GM23338 (cell line): Measurements from ENCODE around the gene TBC1D16. TPM values are rescaled to one million over a fixed set of nuclear protein-coding genes. Genes with fewer than 3 reads are reported as not detected.

Source experiments
- ATAC-seq: fragments of 200-7000 bp; cut with Tn5 transposase; 3 replicates; pipeline ENCODE4 v1.9.1; 2020
- DNase-seq: peaks from one replicate; pipeline ENCODE4 v3.0.0-alpha.2; 2015; ENCODE audit warnings: low spot score
- H2AFZ ChIP-seq: fragments of 200-600 bp; sonication (generic); 2 replicates; pipeline ENCODE4 v1.8.0; 2016; ENCODE audit warnings: antibody characterized with exemption, mild to moderate bottlenecking, moderate library complexity
- H3F3A ChIP-seq: fragments of 200-600 bp; sonication (generic); replicated peaks from 2 replicates; pipeline ENCODE4 v1.8.0; 2017; ENCODE audit warnings: antibody characterized with exemption, mixed run types, low read depth
- H3K27ac ChIP-seq: fragments of 200-600 bp; sonication (generic); 2 replicates; pipeline ENCODE4 v1.6.1; 2016; ENCODE audit warnings: low read depth
- H3K27me3 ChIP-seq: fragments of 200-600 bp; sonication (generic); 2 replicates; pipeline ENCODE4 v1.8.0; 2016; ENCODE audit warnings: mild to moderate bottlenecking, mixed run types, moderate library complexity; ENCODE audit not compliant: insufficient read depth
- H3K36me3 ChIP-seq: fragments of 200-600 bp; sonication (generic); 2 replicates; pipeline ENCODE4 v1.8.0; 2016; ENCODE audit warnings: mild to moderate bottlenecking; ENCODE audit not compliant: insufficient read depth
- H3K4me1 ChIP-seq: fragments of 200-600 bp; sonication (generic); 2 replicates; pipeline ENCODE4 v1.8.0; 2016; ENCODE audit warnings: mild to moderate bottlenecking, moderate library complexity; ENCODE audit not compliant: insufficient read depth
- H3K4me2 ChIP-seq: fragments of 200-600 bp; sonication (generic); 2 replicates; pipeline ENCODE4 v1.7.1; 2017; ENCODE audit warnings: mixed run types
- H3K4me3 ChIP-seq: fragments of 200-600 bp; sonication (generic); 2 replicates; pipeline ENCODE4 v1.6.1; 2016; ENCODE audit warnings: mixed run types
- H3K79me2 ChIP-seq: fragments of 200-600 bp; sonication (generic); replicated peaks from 2 replicates; pipeline ENCODE4 v1.8.0; 2017; ENCODE audit warnings: mild to moderate bottlenecking; ENCODE audit not compliant: insufficient read depth
- H3K9me2 ChIP-seq: fragments of 200-600 bp; sonication (generic); 2 replicates; pipeline ENCODE4 v1.8.0; 2017; ENCODE audit not compliant: insufficient read depth
- H4K20me1 ChIP-seq: fragments of 200-600 bp; sonication (generic); replicated peaks from 2 replicates; pipeline ENCODE4 v1.8.0; 2017; ENCODE audit warnings: mild to moderate bottlenecking; ENCODE audit not compliant: insufficient read depth
- H3K27ac Mint-ChIP-seq: 2 replicates; pipeline ENCODE4 v1.8.0; 2020; ENCODE audit warnings: inconsistent platforms, mild to moderate bottlenecking, moderate library complexity, mixed read lengths
- H3K27me3 Mint-ChIP-seq: 3 replicates; pipeline ENCODE4 v1.8.0; 2022; ENCODE audit warnings: low read depth, mild to moderate bottlenecking, moderate library complexity, mixed read lengths, inconsistent platforms; ENCODE audit not compliant: insufficient read depth, poor library complexity
- H3K36me3 Mint-ChIP-seq: 3 replicates; pipeline ENCODE4 v1.8.0; 2021; ENCODE audit warnings: low read depth, mild to moderate bottlenecking, inconsistent platforms, moderate library complexity, mixed read lengths
- H3K4me1 Mint-ChIP-seq: 3 replicates; pipeline ENCODE4 v1.8.0; 2020; ENCODE audit warnings: mild to moderate bottlenecking, inconsistent platforms, mixed read lengths
- H3K4me3 Mint-ChIP-seq: 3 replicates; pipeline ENCODE4 v1.8.0; 2021; ENCODE audit warnings: moderate library complexity, mild to moderate bottlenecking, inconsistent platforms, mixed read lengths
- H3K9me3 Mint-ChIP-seq: 3 replicates; pipeline ENCODE4 v1.8.0; 2020; ENCODE audit warnings: moderate library complexity, mild to moderate bottlenecking, inconsistent platforms, mixed read lengths
- CREB1 ChIP-seq: fragments of 250-450 bp; sonication (Bioruptor Pico); IDR thresholded peaks from 2 replicates; pipeline ENCODE4 v1.5.0; 2020; ENCODE audit warnings: low read depth, mild to moderate bottlenecking, moderate library complexity
- EZH2 ChIP-seq: fragments of 200-600 bp; sonication (generic); IDR thresholded peaks from one replicate; pipeline ENCODE4 v1.8.0; 2017; ENCODE audit warnings: antibody characterized with exemption, mild to moderate bottlenecking, low read depth; ENCODE audit not compliant: unreplicated experiment
- EZH2phosphoT487 ChIP-seq: fragments of 200-600 bp; sonication (generic); IDR thresholded peaks from one replicate; pipeline ENCODE4 v1.8.1; 2018; ENCODE audit warnings: antibody characterized with exemption; ENCODE audit not compliant: unreplicated experiment
- JUNB ChIP-seq: IDR thresholded peaks from one replicate; pipeline ENCODE4 v1.6.1; 2016; ENCODE audit warnings: antibody characterized with exemption; ENCODE audit not compliant: unreplicated experiment
- NANOG ChIP-seq: IDR thresholded peaks from 2 replicates; pipeline ENCODE4 v1.6.1; 2016; ENCODE audit warnings: antibody characterized with exemption, borderline replicate concordance
- POLR2AphosphoS5 ChIP-seq: IDR thresholded peaks from 2 replicates; pipeline ENCODE4 v1.6.1; 2016; ENCODE audit warnings: antibody characterized with exemption, low read depth
- STAT1 ChIP-seq: IDR thresholded peaks from one replicate; pipeline ENCODE4 v1.6.1; 2016; ENCODE audit warnings: antibody characterized with exemption; ENCODE audit not compliant: unreplicated experiment
- ZNF114 ChIP-seq: fragments of 250-450 bp; sonication (Bioruptor Pico); IDR thresholded peaks from 2 replicates; pipeline ENCODE4 v1.5.0; 2020; ENCODE audit warnings: mild to moderate bottlenecking, moderate library complexity
- ZNF331 ChIP-seq: fragments of 250-450 bp; sonication (Bioruptor Pico); IDR thresholded peaks from 2 replicates; pipeline ENCODE4 v1.5.0; 2020; ENCODE audit warnings: low read depth, mild to moderate bottlenecking, moderate library complexity
- polyA plus RNA-seq: library from polyadenylated mRNA; unstranded; fragments of >200 nt; fragmentation: Nextera tagmentation; extraction: Ambion mirVana; gene quantifications from 2 replicates; pipeline ENCODE4 v1.2.1, GENCODE V29; 2016
- total RNA-seq: library from RNA; depleted of rRNA; stranded (reverse); fragments of >200 nt; shearing (Covaris generic); gene quantifications from 2 replicates; pipeline ENCODE4 v1.2.3, GENCODE V29; 2014
- TF ChIP-seq, protein P1 (sequence below): IDR thresholded peaks from one replicate; pipeline ENCODE4 v1.6.1; 2018; ENCODE audit warnings: antibody characterized with exemption; ENCODE audit not compliant: unreplicated experiment
- TF ChIP-seq, protein P2 (sequence below): IDR thresholded peaks from 2 replicates; pipeline ENCODE4 v1.6.1; 2016; ENCODE audit warnings: antibody characterized with exemption
- TF ChIP-seq, protein P3 (sequence below), 2 experiments: fragments of 200-600 bp in 1 of 2; sonication (generic) in 1 of 2; conservative IDR thresholded peaks; 2 replicates each; pipeline versions ENCODE4 v1.5.1 to v1.6.1; 2016 to 2017; ENCODE audit warnings: antibody characterized with exemption in 2 of 2, low read depth in 2 of 2, mild to moderate bottlenecking in 2 of 2, moderate library complexity in 1 of 2

TBC1D16 gene
- total and polyA plus RNA-seq, 2 experiments from 2014 or later = 16.7 to 104 TPM

DNA sequence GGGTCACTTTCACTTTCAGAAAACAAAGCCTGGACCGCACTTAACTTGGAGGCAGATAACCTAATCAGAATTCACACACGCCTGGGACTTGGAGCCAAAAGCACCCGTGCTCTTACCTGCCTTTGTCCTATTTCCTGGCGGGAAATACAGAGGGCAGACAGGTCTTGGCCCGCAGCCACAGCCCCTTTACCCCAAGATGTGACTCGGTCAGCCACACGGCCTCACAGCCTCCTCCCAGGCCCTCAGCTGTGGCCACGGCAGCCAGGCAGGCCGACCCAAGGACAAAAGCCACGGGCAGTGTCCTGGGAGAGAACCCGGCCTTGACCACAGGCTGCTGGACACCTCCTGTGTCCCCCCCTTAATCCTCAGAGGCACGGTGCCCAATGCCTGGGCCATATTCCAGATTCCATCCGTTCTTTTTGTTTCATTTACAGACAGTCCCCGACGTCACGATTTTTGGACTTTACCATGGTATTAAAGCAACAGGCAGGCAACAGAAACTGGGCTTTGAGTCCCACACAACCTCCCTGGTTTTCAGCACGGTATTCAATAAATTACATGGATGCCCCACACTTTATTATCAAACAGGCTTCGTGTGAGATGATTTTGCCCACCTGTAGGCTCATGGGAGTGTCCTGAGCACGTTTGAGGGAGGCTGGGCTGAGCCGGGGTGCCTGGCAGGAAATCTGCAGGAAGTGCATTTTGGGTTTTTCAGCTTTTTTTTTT is 35.6 kb upstream of the TBC1D16 start:
- no peaks in the 10 kb centered on the region for H3K36me3 ChIP-seq
- TF ChIP-seq STAT1 = no peak
- no peak for TF ChIP-seq ZNF114
- TF ChIP-seq JUNB = no peak
- TF ChIP-seq, protein P1, sequence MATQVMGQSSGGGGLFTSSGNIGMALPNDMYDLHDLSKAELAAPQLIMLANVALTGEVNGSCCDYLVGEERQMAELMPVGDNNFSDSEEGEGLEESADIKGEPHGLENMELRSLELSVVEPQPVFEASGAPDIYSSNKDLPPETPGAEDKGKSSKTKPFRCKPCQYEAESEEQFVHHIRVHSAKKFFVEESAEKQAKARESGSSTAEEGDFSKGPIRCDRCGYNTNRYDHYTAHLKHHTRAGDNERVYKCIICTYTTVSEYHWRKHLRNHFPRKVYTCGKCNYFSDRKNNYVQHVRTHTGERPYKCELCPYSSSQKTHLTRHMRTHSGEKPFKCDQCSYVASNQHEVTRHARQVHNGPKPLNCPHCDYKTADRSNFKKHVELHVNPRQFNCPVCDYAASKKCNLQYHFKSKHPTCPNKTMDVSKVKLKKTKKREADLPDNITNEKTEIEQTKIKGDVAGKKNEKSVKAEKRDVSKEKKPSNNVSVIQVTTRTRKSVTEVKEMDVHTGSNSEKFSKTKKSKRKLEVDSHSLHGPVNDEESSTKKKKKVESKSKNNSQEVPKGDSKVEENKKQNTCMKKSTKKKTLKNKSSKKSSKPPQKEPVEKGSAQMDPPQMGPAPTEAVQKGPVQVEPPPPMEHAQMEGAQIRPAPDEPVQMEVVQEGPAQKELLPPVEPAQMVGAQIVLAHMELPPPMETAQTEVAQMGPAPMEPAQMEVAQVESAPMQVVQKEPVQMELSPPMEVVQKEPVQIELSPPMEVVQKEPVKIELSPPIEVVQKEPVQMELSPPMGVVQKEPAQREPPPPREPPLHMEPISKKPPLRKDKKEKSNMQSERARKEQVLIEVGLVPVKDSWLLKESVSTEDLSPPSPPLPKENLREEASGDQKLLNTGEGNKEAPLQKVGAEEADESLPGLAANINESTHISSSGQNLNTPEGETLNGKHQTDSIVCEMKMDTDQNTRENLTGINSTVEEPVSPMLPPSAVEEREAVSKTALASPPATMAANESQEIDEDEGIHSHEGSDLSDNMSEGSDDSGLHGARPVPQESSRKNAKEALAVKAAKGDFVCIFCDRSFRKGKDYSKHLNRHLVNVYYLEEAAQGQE = no peak
- TF ChIP-seq CREB1 (CRISPR knock-in tag) = no peak
- no peak for TF ChIP-seq ZNF331 (CRISPR knock-in tag)
- TF ChIP-seq POLR2AphosphoS5 = no peak
- no peak for TF ChIP-seq NANOG
- TF ChIP-seq EZH2phosphoT487 = no peak
- TF ChIP-seq, protein P2, sequence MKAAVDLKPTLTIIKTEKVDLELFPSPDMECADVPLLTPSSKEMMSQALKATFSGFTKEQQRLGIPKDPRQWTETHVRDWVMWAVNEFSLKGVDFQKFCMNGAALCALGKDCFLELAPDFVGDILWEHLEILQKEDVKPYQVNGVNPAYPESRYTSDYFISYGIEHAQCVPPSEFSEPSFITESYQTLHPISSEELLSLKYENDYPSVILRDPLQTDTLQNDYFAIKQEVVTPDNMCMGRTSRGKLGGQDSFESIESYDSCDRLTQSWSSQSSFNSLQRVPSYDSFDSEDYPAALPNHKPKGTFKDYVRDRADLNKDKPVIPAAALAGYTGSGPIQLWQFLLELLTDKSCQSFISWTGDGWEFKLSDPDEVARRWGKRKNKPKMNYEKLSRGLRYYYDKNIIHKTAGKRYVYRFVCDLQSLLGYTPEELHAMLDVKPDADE = no peak
- TF ChIP-seq, protein P3, sequence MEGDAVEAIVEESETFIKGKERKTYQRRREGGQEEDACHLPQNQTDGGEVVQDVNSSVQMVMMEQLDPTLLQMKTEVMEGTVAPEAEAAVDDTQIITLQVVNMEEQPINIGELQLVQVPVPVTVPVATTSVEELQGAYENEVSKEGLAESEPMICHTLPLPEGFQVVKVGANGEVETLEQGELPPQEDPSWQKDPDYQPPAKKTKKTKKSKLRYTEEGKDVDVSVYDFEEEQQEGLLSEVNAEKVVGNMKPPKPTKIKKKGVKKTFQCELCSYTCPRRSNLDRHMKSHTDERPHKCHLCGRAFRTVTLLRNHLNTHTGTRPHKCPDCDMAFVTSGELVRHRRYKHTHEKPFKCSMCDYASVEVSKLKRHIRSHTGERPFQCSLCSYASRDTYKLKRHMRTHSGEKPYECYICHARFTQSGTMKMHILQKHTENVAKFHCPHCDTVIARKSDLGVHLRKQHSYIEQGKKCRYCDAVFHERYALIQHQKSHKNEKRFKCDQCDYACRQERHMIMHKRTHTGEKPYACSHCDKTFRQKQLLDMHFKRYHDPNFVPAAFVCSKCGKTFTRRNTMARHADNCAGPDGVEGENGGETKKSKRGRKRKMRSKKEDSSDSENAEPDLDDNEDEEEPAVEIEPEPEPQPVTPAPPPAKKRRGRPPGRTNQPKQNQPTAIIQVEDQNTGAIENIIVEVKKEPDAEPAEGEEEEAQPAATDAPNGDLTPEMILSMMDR (conservative IDR thresholded peaks at IDR 0.05; ENCODE audit: low read depth in 2 of 2) = no peak
- no peak for TF ChIP-seq EZH2
- H3F3A ChIP-seq = peaks cover 1% of the 10 kb centered on the region; the same call in 1 of the 2 replicates
- DNase-seq (no peak), ATAC-seq (no peak)
- Mint-ChIP-seq H3K27me3 (no peaks in the 10 kb centered on the region), H3K4me1 (peaks cover 13% of the 10 kb centered on the region), H3K4me3 (no peak overlapping the region), H3K36me3 (no peaks in the 10 kb centered on the region), H3K9me3 (no peaks in the 10 kb centered on the region), H3K27ac (no peak overlapping the region)
- H3K27me3 ChIP-seq = no peaks in the 10 kb centered on the region
- H3K4me3 ChIP-seq = no peak overlapping the region
- H3K79me2 ChIP-seq = no peaks in the 10 kb centered on the region
- H3K4me2 ChIP-seq = no peak overlapping the region
- no peaks in the 10 kb centered on the region for H4K20me1 ChIP-seq
- no peak overlapping the region for H2AFZ ChIP-seq
- H3K27ac ChIP-seq = no peak overlapping the region
- 0 out of 2 replicates have a peak, but pooled peaks cover 3% of the 10 kb centered on the region for H3K4me1 ChIP-seq
- H3K9me2 ChIP-seq = no peaks in the 10 kb centered on the region
